NCI-H2196 treated with DMSO at 0.1 percent for 48 hours (cell line): ENCODE data around the gene MTHFD2L.
"Not testable (repeated sequence)": the region's sequence is repeated elsewhere in the genome, so short reads cannot be mapped to it uniquely, and the experiment has no call there.

Experiments
- DNase-seq: peaks from one replicate; lab custom pipeline; 2025; ENCODE audit not compliant: unreplicated experiment; lab: John Stamatoyannopoulos, UW

MTHFD2L gene

GRCh38 chr4:74330295-74330750 is 172.4 kb downstream of the MTHFD2L start:
- DNase-seq, result no peak

- no peak for DNase-seq
These were observed 173.3 kb downstream of the MTHFD2L start for GRCh38 chr4:74331252-74331651.

GRCh38 chr4:74331944-74332343 is 174.0 kb downstream of the MTHFD2L start:
- DNase-seq, result no peak

GRCh38 chr4:74334636-74335035 is 176.7 kb downstream of the MTHFD2L start:
- DNase-seq, result no peak

GRCh38 chr4:74335341-74336021 is 177.6 kb downstream of the MTHFD2L start:
- no peak for DNase-seq

- no peak for DNase-seq
These were observed 180.9 kb downstream of the MTHFD2L start for GRCh38 chr4:74338792-74339333.

GRCh38 chr4:74339501-74339900 is 181.6 kb downstream of the MTHFD2L start:
- no peak for DNase-seq

GRCh38 chr4:74340421-74340820 is 182.5 kb downstream of the MTHFD2L start:
- not testable (repeated sequence) for DNase-seq

GRCh38 chr4:74344031-74344430 is 186.1 kb downstream of the MTHFD2L start:
- no peak for DNase-seq
